Brain microvascular endothelial cell (primary cell): ENCODE data around the gene FOXN1.

ENCODE experiments used
- DNase-seq: peaks from one replicate; pipeline ENCODE4 v3.0.0-alpha.2; 2020
- H3K27ac ChIP-seq: fragments of 250-450 bp; sonication (Bioruptor Pico); 2 replicates; pipeline ENCODE4 v1.5.1; 2020; ENCODE audit warnings: mild to moderate bottlenecking, moderate library complexity
- H3K27me3 ChIP-seq: fragments of 250-450 bp; sonication (Bioruptor Pico); replicated peaks from 2 replicates; pipeline ENCODE4 v1.5.1; 2020; ENCODE audit warnings: mild to moderate bottlenecking
- H3K36me3 ChIP-seq: fragments of 250-450 bp; sonication (Bioruptor Pico); replicated peaks from 2 replicates; pipeline ENCODE4 v1.5.1; 2020; ENCODE audit warnings: mild to moderate bottlenecking
- H3K4me3 ChIP-seq: 2 replicates; pipeline ENCODE4 v1.5.1; 2011; ENCODE audit warnings: low read depth, mild to moderate bottlenecking, control low read depth, low read length, moderate library complexity
- in situ Hi-C: cut with HindIII; loops from 2 replicates; pipeline ENCODE4 v1.10.0; 2017; ENCODE audit warnings: low sequenced_read_pairs, low pct_ligation_motif_present
- TF ChIP-seq, protein P1 (sequence below): IDR thresholded peaks from 2 replicates; pipeline ENCODE4 v1.5.1; 2011; ENCODE audit warnings: low read depth, mild to moderate bottlenecking, moderate library complexity, low read length, control low read depth, inconsistent platforms; ENCODE audit errors: missing control alignments

FOXN1 gene

DNA sequence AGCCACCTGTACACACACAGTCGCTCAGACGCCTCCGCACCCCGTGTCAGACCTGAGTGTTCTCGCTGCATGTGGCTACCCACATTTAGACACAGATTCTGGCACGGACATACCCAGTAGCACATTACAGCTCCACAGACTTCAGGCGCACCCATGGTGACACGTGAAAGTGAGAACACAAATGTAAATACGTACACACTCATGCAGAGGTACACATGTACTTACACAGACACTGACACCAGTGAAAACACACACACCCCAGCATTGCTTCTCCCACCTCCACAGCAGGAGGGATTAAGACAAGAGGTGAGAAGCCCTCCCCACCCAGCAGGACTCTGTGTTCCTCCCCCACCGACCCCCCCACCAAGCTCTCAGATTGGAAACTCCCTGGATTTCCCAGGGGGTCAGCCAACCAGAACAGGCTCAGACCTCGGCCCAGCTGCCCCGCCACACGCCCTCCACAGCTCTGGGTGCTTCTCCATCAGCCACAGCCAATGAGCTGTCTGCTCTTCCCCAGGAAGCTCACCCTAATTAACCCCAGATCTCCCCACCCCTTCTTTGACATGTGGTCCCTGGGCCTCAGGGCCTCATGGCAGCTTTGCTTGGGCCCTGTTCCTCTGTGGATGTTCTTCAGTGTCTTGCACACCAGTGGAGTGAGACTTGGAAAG is 5.3 kb upstream of the FOXN1 start:
- no peak for DNase-seq
- Histone ChIP-seq H3K4me3 (no peak overlapping the region), H3K27me3 (peaks cover 10% of the 10 kb centered on the region), H3K36me3 (no peaks in the 10 kb centered on the region), H3K27ac (no peak overlapping the region)
- in situ Hi-C loops, result no loop called here
- TF ChIP-seq, protein P1, sequence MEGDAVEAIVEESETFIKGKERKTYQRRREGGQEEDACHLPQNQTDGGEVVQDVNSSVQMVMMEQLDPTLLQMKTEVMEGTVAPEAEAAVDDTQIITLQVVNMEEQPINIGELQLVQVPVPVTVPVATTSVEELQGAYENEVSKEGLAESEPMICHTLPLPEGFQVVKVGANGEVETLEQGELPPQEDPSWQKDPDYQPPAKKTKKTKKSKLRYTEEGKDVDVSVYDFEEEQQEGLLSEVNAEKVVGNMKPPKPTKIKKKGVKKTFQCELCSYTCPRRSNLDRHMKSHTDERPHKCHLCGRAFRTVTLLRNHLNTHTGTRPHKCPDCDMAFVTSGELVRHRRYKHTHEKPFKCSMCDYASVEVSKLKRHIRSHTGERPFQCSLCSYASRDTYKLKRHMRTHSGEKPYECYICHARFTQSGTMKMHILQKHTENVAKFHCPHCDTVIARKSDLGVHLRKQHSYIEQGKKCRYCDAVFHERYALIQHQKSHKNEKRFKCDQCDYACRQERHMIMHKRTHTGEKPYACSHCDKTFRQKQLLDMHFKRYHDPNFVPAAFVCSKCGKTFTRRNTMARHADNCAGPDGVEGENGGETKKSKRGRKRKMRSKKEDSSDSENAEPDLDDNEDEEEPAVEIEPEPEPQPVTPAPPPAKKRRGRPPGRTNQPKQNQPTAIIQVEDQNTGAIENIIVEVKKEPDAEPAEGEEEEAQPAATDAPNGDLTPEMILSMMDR, result no peak

DNA sequence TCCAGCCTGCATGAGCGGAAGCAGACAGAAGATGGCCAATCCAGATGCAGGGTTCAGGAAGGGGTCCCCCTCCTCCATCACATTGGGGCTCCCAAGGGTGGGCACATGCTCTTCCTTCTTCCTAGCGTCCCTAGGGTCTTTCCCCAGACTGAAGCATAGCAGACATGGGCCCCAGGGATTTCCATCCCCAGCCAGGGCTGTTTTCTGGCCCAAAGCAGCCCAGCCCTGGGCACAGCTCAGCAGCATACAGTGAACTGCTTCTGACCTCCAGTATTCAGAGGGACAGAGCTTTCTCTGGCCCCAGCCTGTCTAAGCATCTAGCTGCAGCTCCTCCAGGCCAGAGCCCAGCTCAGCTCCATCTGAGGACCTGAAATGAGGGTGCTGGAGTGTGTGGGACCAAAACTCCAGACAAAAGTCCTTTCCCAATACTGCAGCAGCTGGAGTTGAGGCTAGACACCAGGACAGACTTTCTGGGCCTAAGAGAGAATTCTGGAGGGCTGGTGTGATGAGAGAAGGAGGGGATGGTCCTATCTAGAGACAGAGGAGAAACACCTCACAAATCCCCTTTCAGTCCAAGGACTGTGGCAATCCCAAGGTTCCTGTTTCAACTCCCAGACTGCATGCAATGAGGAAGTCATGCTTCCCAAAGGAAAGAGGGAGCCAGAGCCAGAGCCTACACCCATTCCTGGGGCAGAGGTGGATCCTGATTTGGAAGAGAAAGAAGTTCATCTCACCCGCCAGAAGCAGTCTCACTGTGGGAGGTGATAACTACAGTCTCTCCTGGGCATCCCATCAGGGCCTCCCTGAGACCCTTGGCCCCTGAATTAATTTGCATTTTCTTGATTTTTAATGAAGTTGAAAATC is 4.5 kb upstream of the FOXN1 start:
- DNase-seq, result no peak
- in situ Hi-C loops, result no loop called here
- Histone ChIP-seq H3K27ac (no peak overlapping the region), H3K4me3 (no peak overlapping the region), H3K36me3 (no peaks in the 10 kb centered on the region), H3K27me3 (peaks cover 10% of the 10 kb centered on the region)
- TF ChIP-seq, protein P1, result no peak

DNA sequence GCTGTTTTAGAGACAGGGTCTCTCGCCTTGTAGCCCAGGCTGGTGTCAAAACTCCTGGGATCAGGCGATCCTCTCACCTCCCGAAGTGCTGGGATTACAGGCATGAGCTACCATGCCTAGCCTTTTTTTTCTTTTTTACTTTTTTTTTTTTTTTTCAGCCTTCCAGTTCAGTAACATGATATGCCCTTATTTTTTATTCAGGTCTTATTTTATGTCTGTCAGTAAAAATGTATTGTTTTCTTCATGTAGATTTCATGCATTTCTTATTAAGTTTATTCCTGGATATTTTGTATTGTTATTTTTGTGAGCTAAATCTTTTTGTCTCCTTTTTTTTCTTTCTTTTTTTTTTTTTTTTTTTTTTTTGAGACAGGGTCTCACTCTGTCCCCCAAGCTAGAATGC is 2.7 kb upstream of the FOXN1 start:
- no peak for DNase-seq
- Histone ChIP-seq H3K4me3 (no peak overlapping the region), H3K27me3 (peaks cover 24% of the 10 kb centered on the region), H3K27ac (no peak overlapping the region), H3K36me3 (no peaks in the 10 kb centered on the region)
- TF ChIP-seq, protein P1, result no peak
- in situ Hi-C loops, result no loop called here

DNA sequence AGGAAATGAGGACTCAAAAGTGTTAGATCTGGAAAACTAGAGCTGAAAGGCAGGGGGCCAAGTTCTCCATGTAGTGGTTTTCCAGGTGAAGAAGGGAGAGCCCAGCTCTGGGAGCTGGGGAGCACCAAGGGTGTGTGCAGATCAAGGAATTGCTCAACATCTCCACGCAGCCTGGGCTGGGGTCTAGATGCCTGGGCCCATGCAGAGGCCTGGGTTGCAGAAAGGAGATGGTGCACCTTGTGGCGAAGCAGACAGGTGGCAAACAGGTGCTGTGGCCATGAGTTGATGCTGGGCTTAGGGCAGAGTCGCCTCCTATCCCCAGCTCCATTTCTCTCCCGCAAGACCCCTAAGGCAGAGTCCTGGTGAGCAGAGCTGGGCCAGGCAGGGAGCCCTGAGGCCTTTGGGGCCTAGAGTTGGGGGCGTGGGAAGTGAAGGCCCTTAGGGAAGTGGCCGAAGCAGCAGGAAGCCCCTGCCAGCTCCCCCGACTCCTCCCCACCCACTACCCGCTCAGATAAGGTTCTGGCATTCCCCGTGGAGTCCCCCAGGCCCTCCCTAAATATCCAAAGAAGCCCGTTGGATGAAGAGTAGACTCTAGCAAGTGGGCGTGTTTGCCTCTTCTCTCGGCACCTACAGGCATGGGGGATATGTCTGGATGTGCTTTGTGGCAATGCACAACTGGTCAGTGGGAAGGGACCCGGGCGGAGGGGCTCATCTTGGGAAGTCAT is 777 bp downstream of the FOXN1 start:
- Histone ChIP-seq H3K27ac (no peak overlapping the region), H3K36me3 (no peaks in the 10 kb centered on the region), H3K27me3 (peaks cover 32% of the 10 kb centered on the region), H3K4me3 (no peak overlapping the region)
- TF ChIP-seq, protein P1, result no peak
- in situ Hi-C loops, result no loop called here
- DNase-seq, result no peak

DNA sequence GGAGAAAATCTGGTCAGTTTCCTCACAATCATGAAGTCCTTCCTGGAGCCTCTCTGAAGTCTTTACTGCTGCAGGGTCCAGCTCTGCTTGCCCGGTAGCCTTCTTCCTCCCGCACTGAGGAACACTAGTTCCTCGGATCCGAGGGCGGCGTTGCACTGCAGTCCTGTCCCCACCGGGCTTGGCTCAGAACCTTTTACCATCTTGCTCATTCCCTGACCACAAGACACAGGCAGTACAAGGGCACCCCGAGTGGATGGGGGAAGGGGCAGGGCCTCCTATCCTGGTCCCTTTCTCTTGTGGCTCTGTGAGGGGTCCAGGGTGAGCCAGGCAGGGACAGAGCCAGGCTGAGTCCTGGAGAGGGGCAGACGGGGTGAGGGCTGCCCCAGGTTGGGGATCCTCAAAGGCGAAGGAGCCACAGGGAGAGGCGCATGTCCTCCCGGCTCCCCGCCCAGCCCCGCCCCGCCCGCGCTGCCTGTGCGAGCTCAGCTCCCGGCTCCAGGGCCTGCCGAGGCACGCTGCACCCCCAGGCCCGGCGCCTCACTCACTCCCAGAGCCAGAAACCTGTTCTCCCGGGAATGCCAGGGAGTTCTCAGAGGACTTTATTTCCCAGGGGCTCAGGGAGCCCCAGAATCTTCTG is 1.5 kb downstream of the FOXN1 start:
- Histone ChIP-seq H3K27ac (no peak overlapping the region), H3K27me3 (peaks cover 36% of the 10 kb centered on the region)
- TF ChIP-seq, protein P1, result no peak

More for the DNA sequence above, 1.5 kb downstream of the FOXN1 start:
- H3K36me3 ChIP-seq, result no peaks in the 10 kb centered on the region
- H3K4me3 ChIP-seq, result no peak overlapping the region
- in situ Hi-C loops, result no loop called here
- DNase-seq, result no peak
